Endothelial cell of hepatic sinusoid (primary cell): Measurements from ENCODE around the gene PTF1A.

Experiments used
- in situ Hi-C: cut with HindIII; loops from 2 replicates; pipeline ENCODE4 v1.10.0; 2017; ENCODE audit warnings: low sequenced_read_pairs

The PTF1A gene, protein sequence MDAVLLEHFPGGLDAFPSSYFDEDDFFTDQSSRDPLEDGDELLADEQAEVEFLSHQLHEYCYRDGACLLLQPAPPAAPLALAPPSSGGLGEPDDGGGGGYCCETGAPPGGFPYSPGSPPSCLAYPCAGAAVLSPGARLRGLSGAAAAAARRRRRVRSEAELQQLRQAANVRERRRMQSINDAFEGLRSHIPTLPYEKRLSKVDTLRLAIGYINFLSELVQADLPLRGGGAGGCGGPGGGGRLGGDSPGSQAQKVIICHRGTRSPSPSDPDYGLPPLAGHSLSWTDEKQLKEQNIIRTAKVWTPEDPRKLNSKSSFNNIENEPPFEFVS

DNA sequence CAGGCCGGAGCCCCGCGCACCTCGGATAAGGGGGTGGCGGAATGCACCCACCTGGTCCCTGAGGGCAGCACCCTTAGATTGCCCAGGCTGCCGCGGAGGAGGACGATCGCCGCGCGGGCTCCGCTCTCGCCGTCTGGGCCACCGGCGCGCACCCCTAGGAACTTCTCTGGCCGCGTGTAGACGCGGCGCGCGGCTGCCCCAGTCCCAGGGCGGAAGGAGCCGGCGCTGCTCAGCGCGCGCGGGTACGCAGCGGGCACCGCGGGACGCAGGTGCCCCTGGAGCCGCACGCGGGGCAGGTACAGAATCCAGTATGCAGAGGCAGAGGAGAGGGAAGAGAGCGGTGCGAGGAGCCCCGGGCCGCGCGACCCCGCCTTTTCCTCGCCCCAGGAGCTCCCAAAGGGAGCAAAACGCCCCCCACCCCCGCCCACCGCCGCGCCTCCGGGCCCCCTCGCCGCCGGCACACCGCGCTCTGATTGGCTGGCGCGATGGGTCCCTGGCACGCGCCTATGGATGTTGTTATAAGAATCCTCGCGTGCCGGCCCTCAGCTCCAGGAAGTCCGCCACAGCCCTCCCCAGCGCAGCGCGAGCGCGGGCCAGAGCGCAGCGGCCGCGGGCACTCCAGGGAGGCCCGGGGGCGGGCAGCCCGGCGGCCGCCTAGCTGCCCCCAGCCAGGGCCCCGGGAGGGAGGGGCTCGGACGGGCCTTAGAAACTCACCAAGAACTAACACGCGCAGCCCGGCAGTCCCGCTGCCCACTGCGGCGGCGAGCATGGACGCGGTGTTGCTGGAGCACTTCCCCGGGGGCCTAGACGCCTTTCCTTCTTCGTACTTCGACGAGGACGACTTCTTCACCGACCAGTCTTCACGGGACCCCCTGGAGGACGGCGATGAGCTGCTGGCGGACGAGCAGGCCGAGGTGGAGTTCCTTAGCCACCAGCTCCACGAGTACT, at the start of gene PTF1A:
TSS of gene PTF1A (plus strand) at position 549 of the 948 bp plus-strand sequence. CDS start at position 768, 219 bp downstream.
- in situ Hi-C loops: no loop called here

DNA sequence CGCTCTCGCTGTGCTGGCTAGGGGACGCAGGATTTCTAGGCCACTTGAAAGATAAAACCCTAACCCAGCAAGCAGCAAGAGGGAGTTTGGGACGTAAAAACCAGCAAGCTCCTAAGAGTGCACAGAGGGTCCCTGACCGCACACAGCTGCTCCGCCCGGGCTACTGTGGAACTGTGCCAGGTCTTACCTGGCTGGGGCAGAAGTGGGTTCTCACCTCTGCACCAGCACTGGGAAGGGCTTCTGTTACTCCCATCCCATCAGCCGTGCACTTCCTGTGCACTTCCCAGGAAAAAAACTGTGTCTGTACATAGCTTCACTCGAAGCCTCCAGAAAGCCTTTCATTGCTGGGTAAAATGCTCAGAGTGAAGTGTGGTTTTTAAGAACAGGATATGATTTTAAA, 45.9 kb upstream of the PTF1A start:
- in situ Hi-C loops: no loop called here

DNA sequence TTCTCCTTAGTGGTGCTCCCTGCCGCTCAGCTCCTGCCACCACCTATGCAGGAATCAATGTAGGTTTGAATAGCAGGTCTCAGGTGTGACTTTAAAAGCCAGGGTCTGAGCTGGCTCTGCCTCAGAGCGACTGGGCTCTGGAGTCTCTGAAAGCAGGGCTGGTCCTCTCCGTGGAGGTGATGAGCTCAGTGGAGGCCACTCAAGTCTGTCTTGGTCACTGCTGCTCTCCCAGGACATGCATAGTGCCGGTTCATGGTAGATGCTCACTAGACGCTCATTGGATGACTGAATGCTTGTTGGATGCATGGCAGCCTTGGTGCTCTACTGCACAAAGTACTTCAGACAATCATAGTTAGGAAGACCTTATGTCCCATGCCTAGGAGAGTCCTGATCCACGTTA, 45.1 kb upstream of the PTF1A start:
- in situ Hi-C loops: no loop called here

DNA sequence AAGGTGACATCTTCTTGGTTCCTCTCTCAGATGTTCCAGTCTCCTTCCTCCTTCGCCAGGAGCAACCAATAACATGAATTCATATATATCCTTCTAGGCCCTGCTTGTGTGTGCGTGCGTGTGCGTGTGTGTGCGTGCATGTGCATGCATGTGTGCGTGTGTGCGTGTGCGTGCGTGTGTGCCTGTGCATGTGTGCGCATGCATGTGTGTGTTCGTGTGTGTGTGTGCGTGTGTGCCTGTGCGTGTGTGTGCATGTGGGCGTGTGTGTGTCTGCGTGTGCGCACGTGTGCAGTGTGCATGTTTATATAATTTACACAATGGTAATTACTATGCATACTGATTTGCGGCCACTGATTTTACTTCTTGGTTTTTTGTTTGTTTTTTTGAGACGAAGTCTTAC, 43.9 kb upstream of the PTF1A start:
- in situ Hi-C loops: no loop called here

DNA sequence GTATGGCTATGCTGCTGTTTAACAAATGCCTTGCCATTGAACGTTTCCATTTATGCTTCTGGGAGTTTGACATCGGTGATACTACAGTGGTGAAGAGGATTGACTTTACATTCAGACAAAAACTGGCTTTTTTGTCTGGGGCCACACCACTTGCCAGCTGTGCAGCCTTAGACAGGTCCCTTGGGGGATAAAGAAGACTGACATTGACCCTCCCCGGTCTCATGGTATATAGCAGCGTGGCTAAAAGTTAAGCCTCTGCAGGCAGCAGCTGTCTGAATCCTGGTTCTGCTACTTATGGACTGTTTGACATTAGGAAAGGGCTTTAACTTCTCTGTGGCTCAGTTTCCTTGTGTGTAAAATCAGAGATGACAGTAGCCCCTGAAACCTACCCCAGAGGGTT, 42.0 kb upstream of the PTF1A start:
- in situ Hi-C loops: no loop called here

DNA sequence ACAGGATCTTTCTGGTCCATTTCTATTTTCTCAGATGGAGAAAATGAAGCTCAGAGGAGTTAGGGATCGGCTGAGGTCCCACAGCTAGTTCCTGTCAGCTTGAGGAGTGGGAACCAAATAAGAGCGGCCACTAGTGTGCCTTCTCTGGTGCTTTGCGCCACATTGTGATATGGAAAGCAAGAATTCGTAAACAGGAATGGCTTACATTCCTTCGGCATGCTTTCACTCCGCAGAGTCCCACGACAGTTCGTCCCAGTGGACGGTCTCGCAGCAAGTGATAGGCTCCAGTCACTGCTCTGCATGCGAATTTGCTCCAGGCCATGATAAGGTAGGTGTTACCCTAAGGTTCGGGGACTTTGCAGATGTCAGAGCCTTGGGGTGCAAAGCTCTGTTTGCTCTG, 41.5 kb upstream of the PTF1A start:
- in situ Hi-C loops: no loop called here

DNA sequence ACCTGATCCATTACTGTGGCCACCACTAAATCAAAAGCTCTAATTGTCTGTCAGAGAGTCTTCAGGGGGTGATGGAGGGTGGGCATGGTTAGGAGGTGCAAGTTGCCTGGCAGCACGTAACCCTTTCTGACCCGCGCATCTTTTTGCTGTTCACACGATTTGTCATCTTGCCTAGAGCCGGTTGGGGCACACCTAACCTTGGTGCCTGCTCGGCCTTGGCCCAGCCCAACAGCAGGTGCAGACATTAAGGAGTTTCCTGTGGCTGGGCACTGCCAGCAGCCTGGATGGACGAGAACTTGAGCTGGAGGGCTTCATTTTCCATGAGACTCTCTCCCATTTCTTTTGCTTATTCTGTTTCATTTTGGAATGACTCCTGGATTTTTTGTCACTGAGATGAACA, 41.0 kb upstream of the PTF1A start:
- in situ Hi-C loops: no loop called here

DNA sequence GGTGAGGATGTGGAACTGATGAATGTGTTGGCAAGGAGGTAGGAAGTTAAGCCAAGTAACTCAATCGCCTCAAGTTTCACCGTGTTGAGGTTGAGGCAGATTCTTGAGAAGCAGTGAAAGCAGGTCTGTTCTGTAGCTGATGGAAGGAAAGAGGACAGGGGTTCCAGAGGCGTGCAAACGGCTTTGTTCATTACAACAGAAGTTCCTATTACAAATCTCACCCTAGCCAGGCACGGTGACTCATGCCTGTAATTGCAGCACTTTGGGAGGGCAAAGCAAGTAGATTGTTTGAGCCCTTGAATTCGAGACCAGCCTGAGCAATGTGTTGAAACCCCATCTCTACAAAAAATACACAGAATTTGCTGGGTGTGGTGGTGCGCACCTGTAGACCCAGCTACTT, 36.9 kb upstream of the PTF1A start:
- in situ Hi-C loops: no loop called here

DNA sequence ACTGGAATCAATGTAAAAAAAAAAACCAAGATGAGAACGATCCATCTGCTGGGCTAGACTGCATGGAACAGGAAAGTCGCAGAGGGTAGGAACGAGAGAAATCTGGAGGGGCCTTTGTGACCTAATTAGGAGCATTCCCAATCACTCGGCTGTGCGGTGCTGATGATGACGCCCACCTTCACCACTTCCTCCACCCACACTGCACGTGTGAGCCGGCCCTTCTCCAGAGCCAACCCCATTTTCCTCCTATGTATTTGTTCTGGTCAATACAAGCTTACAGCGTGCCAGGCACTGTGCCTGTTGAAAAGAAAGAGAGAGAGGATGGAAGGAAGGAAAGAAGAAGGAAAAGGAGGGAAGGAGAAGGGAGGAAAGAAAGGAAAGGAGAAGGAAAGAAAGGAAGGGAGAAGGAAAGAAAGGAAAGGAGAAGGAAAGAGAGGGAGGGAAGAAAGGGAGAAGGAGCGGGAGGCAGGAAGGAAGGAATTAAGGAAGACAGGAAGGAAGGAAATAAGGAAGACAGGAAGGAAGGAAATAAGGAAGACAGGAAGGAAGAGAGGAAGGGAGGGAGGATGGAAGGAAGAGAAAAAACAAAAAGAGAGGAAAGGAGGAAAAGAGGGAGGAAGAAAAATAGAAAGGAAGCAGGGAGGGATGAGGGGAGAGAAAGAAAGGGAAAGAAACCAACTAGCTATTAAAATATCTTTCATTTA, 35.5 kb upstream of the PTF1A start:
- in situ Hi-C loops: no loop called here

DNA sequence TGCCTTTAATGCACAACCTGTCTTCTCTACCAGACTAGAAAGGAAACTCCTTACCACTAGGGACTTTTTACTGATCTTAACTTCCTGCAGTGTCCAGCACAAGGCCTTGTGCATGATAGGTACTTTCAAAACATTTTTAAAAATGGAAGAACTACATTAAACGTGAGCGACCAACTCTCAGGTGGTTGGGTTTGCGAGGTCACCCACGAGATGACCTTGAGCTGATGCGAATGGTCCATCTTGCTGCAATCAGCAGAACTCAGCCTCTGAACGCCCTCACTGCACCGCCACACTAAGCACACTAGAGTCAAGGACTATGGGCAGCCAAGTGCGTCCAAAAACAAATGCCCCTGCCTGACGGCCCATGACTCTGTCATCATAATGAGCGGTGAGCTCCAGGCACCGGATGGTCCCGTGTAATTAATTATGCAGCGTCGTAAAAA, 34.9 kb upstream of the PTF1A start:
- in situ Hi-C loops: no loop called here

DNA sequence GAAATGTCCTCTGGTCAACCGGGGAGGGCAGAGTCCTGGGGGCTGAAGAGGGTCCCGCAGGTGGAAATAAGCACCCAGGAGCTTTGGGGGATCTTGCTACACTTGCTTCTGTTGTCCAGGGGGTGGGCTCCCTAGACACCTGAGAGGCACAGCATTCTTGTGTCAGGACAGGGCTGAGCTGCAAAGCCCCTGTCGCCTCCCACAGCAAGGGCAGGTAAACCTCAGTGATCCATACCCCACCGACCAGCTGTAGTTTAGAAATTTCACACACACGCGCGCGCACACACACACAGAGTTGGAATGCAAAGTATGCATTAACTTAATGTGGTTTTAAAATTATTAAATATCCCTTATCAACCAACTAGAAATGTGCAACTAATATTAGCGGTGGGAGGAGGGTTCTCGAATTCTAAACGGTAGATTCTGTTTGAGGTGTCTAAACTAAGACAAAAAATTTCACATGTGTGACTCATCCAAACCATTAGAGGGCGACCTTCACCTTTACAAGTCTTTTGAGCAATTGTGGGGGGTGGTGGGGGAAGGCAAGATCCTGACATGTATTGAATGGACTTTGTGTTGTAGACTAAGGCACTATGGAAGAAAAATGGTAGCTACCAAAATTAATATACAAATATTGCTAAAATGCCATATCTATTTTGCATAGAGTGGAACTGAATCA, 34.3 kb upstream of the PTF1A start:
- in situ Hi-C loops: no loop called here

DNA sequence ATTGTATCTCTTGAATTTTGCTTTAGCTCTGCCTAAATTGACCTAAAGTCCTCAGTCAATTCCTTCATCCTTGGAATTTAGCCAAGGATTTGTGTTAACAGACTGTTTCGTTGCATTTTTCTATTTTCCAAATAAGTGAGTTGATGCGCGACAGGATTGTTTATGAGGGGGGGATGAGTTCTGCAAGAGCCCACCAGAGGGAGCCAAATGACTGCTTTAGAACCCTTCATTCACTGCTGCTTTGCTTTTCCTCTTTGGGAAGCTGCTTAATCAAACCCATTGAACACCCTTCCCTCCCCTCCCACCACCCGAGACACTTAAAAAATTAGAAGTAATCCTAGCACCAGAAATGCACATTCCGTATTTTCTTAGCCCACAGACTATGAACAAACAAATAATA, 33.7 kb upstream of the PTF1A start:
- in situ Hi-C loops: no loop called here

DNA sequence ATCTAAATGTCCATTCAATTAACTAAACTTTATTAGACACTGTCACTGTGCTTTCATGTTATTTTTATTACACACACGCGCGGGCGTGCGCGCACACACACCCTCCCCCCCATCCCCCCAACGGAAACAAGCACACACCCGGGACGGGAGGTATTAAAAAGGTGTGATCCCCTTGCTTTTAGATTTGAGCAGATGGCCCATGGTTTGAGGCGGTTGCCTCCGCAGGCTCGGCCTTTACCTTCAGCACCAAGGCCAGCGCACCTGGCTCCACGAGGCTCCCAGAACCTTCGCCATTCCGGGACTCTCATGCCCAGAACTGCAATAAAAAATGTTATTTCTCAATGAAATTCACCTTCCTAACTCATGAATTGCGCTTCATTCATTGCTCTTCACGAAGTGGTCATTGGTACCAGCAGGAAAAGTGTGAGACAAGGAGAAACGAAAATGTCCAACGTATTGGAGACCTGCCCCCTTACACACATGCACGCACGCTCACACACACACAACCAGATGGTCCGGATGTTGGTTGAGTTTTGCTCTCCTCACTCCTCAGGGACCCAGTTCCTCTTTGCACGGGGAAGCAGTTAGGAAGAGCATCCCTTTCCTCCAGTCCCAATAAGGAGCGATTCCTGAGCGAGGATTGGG, 20.8 kb upstream of the PTF1A start:
- in situ Hi-C loops: no loop called here

DNA sequence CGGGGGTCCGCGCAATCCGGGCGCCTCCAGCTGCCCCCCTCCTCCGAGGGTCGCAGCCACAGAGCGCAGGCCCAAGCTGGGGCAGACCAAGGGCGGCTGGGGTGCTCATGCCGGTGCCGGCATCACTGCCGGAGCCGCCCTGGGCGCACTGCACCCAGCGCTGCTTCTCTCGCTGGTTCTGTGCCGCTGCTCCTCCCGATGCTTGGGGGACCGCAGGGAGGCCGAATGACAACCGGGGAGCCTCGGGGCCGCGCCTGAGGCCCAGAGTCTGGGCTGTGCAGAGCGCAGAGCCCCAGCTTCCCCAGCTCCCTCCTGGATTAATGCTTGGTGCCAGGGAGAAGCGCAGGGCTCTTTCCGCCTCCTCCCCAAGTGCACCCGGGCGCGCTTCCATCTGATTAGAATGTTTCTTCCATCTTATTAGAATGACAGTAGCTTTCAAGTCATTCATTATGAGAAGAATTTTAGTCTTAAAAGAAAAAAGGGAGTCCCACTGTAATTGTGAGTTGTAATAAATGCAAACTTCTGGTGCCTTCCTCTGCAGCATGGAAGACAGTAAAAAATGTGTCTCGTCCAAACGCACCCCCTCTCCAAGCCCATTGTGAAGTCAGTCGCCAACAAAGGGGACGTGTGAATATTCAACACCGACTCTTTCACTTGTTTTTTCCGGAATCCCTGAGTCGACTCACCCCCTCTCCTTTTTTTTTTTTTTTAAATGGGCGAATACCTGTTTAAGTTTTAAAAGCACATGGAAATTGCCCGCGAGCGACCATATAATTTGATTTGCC, 19.5 kb upstream of the PTF1A start:
- in situ Hi-C loops: no loop called here

DNA sequence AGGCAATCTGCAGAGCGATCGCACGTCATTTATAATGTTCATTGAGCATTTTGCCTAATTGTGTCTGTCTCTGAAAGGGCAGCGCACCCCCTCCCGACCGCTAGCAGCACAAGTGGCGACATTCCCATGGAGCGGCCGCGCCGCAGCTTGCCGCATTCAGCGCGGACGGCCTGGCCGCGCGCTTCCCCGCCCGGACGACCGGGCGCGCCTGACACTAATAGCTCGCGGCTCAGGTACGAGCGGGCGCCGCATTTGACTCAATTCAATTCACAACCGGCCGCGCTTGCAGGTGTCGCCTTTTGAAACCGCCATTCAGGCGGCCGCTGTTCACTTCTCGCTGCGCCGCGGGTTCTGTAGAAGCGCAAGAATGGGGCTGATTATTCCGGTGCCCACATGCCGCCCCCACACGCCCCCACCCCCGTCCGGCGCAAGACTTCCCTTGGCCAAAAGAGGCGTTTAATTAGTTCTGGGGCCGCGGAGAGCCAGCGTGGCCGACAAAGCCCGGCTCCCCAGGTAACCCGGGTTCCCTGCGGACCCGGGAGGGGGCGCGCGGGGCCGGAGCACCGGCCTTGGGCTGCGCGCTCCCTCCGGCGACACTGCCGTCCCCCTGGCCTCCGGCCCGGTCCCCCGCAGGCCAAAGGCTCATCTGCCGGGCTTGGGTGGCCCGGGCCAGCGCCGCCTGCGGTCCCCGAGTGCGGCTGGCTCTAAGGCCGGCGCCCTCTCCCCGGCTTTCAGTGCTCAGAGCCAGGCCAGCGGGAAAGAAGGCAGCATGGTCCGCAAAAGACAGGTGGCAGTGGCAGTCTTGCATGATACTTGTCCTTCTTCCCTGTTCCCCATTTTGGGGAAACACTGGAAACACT, 18.7 kb upstream of the PTF1A start:
- in situ Hi-C loops: no loop called here

DNA sequence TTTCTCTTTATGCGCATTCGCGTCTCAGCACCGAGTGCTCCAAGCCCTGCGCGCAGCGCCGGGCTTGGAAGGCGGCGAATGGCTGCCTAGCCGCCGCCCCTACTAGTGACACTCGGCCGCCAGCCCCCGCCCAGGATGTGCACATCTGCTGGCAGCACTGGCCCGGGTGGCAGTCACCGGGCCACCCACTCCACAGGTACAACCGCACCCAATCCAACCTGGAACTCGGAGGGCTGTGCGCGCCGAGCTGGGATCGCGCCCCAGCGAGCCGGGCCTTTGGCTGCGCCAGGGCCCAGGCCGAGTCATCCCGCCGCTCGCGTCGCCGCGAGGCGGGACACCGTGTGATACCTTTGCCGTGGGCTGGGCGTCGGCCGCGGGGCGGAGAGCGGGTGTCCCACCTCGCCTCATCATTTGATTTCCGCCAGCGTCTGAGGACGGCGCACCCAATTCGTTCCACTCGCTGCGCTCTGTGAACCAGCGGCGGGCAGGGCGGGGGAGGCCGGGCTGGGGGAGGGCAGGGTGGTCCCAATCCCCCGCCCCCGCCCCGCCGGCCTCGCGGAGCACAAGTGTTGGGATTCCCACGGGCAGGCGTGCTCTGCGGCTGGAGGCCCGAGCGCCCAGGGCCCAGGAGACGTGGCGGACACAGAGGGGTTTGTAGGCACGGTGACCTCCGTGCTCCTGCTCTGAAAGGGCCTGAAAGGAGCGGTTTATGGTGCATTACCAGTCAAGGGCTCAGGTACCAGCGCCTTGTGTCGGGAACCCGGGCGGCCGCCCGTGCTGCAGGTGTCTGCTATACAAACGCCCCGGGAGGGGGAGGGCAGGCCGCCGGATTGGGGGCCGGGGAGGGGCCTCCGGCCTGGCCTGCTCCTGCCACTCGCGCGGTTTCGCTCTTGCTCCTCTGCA, 17.8 kb upstream of the PTF1A start:
- in situ Hi-C loops: no loop called here

DNA sequence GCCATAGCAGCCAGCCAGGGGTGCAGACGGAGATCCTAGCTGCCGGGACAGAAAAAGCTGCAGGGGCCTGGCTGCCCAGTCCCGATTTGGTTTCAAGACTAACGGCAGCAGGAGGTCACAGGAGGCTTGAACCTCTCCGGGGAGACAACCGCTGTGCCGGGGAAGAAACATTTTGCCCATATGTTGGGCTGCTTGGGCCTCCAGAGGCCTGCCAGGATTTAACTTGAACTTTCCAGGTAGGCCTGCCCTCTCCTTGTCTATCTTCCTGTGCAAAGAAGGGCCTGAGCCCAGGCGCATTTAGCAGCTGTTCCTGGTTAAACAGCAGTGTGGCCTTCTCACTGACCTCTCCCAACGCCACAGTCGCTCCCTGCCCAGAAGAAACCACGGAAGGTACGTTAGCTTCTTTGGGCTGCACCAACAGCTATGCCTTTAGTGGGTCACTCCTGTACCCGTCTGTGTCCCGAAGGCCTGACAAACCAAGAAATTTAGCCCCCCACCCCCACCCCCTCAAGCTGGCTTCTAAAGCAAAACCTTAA, 17.1 kb upstream of the PTF1A start:
- in situ Hi-C loops: no loop called here
